K562 (cell line): ENCODE results near the gene CCL5. TPM values are rescaled to one million over a fixed set of nuclear protein-coding genes. Genes with fewer than 3 reads are reported as not detected.

Source experiments
- ATAC-seq: fragments of 200-7000 bp; cut with Tn5 transposase; 3 replicates; pipeline ENCODE4 v1.9.1; 2020; ENCODE audit warnings: moderate library complexity
- BruUV-seq: library from RNA; stranded (reverse); fragments of 400-500 nt; replicated peaks from 2 replicates; lab custom pipeline; 2021; lab: Mats Ljungman, UMichigan
- CTCF ChIA-PET: fragments of 300-600 bp; formaldehyde crosslinking; extraction: SDS; loops from one replicate; lab custom pipeline; 2021; ENCODE audit warnings: low intra/inter-chr PET ratio; lab: Yijun Ruan, JAX
- POLR2A ChIA-PET: fragments of 300-600, 350-650 bp; sonication (Branson Sonifier 250); formaldehyde crosslinking; extraction: SDS; loops from one replicate; lab custom pipeline; 2021; ENCODE audit warnings: antibody characterized with exemption, inconsistent platforms; lab: Yijun Ruan, JAX
- DNase-seq, 4 experiments: peaks; one replicate each; pipeline versions ENCODE4 v3.0.0 to v3.0.0-alpha.2; 2011 to 2018; ENCODE audit warnings: low spot score in 3 of 4, mixed read lengths in 3 of 4; ENCODE audit errors: extremely low read depth in 1 of 4
- FAIRE-seq: peaks from 2 replicates; lab custom pipeline; 2011; peaks lifted over from hg19 to GRCh38; lab: Jason Lieb, UNC
- H2AFZ ChIP-seq: 2 replicates; pipeline ENCODE4 v1.6.0; 2011; ENCODE audit warnings: low read depth, low read length, control low read depth, inconsistent platforms
- H3K27ac ChIP-seq: fragments of 200-600 bp; 3 replicates; pipeline ENCODE4 v1.8.0; 2011; ENCODE audit warnings: low read depth, mild to moderate bottlenecking, control low read depth, inconsistent platforms, low read length, moderate library complexity, mixed read lengths; ENCODE audit errors: extremely low read depth
- H3K27me3 ChIP-seq, 2 experiments: fragments of 300-600 bp in 1 of 2; 2 replicates in 1 of 2; 3 replicates in 1 of 2; pipeline versions ENCODE4 v1.6.0 to v1.8.0; 2011; ENCODE audit warnings: inconsistent platforms in 2 of 2, low read length in 2 of 2, mild to moderate bottlenecking in 1 of 2, mixed read lengths in 1 of 2, moderate library complexity in 1 of 2; ENCODE audit not compliant: control insufficient read depth in 2 of 2, insufficient read depth in 2 of 2
- H3K36me3 ChIP-seq: fragments of 300-600 bp; 3 replicates; pipeline ENCODE4 v1.8.0; 2011; ENCODE audit warnings: mild to moderate bottlenecking, low read length, inconsistent platforms; ENCODE audit not compliant: control insufficient read depth, insufficient read depth
- H3K4me1 ChIP-seq, 2 experiments: fragments of 200-600 bp in 1 of 2; replicated peaks in 1 of 2; 2 replicates in 1 of 2; 3 replicates in 1 of 2; pipeline versions ENCODE4 v1.5.1 to v1.8.0; 2011; ENCODE audit warnings: inconsistent platforms in 2 of 2, low read length in 2 of 2, mild to moderate bottlenecking in 1 of 2, mixed read lengths in 1 of 2, moderate library complexity in 1 of 2; ENCODE audit not compliant: control insufficient read depth in 2 of 2, insufficient read depth in 2 of 2
- H3K4me2 ChIP-seq: 2 replicates; pipeline ENCODE4 v1.6.1; 2011; ENCODE audit warnings: low read length, control low read depth, inconsistent platforms, mixed read lengths; ENCODE audit not compliant: insufficient read depth
- H3K4me3 ChIP-seq: fragments of 200-600 bp; sonication (generic), shearing (Covaris generic); 2 replicates; pipeline ENCODE4 v1.5.1; 2016; ENCODE audit warnings: control low read depth, inconsistent platforms
- H3K79me2 ChIP-seq: fragments of 200-600 bp; 3 replicates; pipeline ENCODE4 v1.8.0; 2011; ENCODE audit warnings: low read length, inconsistent platforms; ENCODE audit not compliant: control insufficient read depth, insufficient read depth
- H3K9ac ChIP-seq, 2 experiments: 2 replicates each; pipeline versions ENCODE4 v1.6.0 to v1.6.1; 2011; ENCODE audit warnings: low read depth in 2 of 2, low read length in 2 of 2, control low read depth in 1 of 2, inconsistent platforms in 1 of 2, mild to moderate bottlenecking in 1 of 2, mixed read lengths in 1 of 2; ENCODE audit not compliant: insufficient read depth in 1 of 2
- H3K9me1 ChIP-seq: one replicate; pipeline ENCODE4 v1.6.0; 2011; ENCODE audit warnings: inconsistent platforms, mild to moderate bottlenecking, low read length, moderate library complexity; ENCODE audit not compliant: control insufficient read depth, insufficient read depth
- H3K9me3 ChIP-seq: replicated peaks from 2 replicates; pipeline ENCODE4 v1.5.1; 2011; ENCODE audit warnings: low read depth, low read length, inconsistent platforms; ENCODE audit not compliant: control insufficient read depth, insufficient read depth
- H4K20me1 ChIP-seq: replicated peaks from 2 replicates; pipeline ENCODE4 v1.6.1; 2011; ENCODE audit warnings: low read length, inconsistent platforms, mixed read lengths; ENCODE audit not compliant: control insufficient read depth, insufficient read depth
- C11orf30 ChIP-seq: fragments of 450-650 bp; IDR thresholded peaks from 2 replicates; pipeline ENCODE4 v1.6.1; 2016; ENCODE audit warnings: low read depth, mild to moderate bottlenecking
- CBX5 ChIP-seq: IDR thresholded peaks from 2 replicates; pipeline ENCODE4 v1.6.1; 2014; ENCODE audit warnings: low read depth, borderline replicate concordance
- CEBPB ChIP-seq: fragments of 450-650 bp; IDR thresholded peaks from 2 replicates; pipeline ENCODE4 v1.6.1; 2016; ENCODE audit warnings: missing genetic modification characterization, missing compliant biosample characterization
- CEBPG ChIP-seq, 3 experiments: fragments of 200-800 bp in 1 of 3; sonication (Bioruptor generic) in 1 of 3; sonication (generic) in 1 of 3; formaldehyde crosslinking in 1 of 3; IDR thresholded peaks in 2 of 3; conservative IDR thresholded peaks in 1 of 3; 2 replicates each; pipeline versions ENCODE4 v1.6.1 to v1.8.0; 2016 to 2022; ENCODE audit warnings: missing compliant biosample characterization in 2 of 3, missing genetic modification characterization in 2 of 3, mild to moderate bottlenecking in 1 of 3, missing genetic modification reagents in 1 of 3
- ELF4 ChIP-seq: fragments of 450-650 bp; formaldehyde crosslinking; IDR thresholded peaks from 2 replicates; pipeline ENCODE4 v1.4.0; 2022; ENCODE audit warnings: missing genetic modification characterization
- HDAC8 ChIP-seq: fragments of 450-650 bp; IDR thresholded peaks from 2 replicates; pipeline ENCODE4 v1.6.1; 2016; ENCODE audit warnings: mild to moderate bottlenecking, missing genetic modification characterization, moderate library complexity, missing compliant biosample characterization
- L3MBTL2 ChIP-seq: fragments of 450-650 bp; IDR thresholded peaks from 2 replicates; pipeline ENCODE4 v1.6.1; 2016; ENCODE audit warnings: mild to moderate bottlenecking, moderate library complexity
- RFX1 ChIP-seq: fragments of 450-650 bp; IDR thresholded peaks from 2 replicates; pipeline ENCODE4 v1.6.1; 2016; ENCODE audit warnings: mild to moderate bottlenecking, moderate library complexity
- SREBF2 ChIP-seq: sonication (generic); formaldehyde crosslinking; IDR thresholded peaks from 2 replicates; pipeline ENCODE4 v1.4.0; 2020; ENCODE audit warnings: mild to moderate bottlenecking, missing genetic modification reagents
- SRSF9 ChIP-seq: fragments of 200-400 bp; formaldehyde crosslinking; IDR thresholded peaks from 2 replicates; pipeline ENCODE4 v1.6.1; 2017; ENCODE audit warnings: low read depth, low read length, borderline replicate concordance
- TRIM24 ChIP-seq, 2 experiments: fragments of 450-650 bp; IDR thresholded peaks; 2 replicates each; pipeline ENCODE4 v1.6.1; 2016
- ZSCAN32 ChIP-seq: fragments of 450-650 bp; formaldehyde crosslinking; IDR thresholded peaks from 2 replicates; pipeline ENCODE4 v1.4.0; 2020; ENCODE audit warnings: mild to moderate bottlenecking, moderate library complexity
- WGBS: fragments of 100-300 bp; shearing (Covaris generic); methylation state at CpG from one replicate; pipeline ENCODE4 v1.1.6; 2016; ENCODE audit warnings: low coverage, mixed read lengths; ENCODE audit not compliant: insufficient coverage; ENCODE audit errors: missing lambda C conversion rate; 5-methylcytosine and 5-hydroxymethylcytosine counted together
- in situ Hi-C: fragments of 300-500 bp; cut with MboI; formaldehyde crosslinking; loops from 4 replicates; pipeline ENCODE4 v1.15.0; 2018; ENCODE audit warnings: inconsistent platforms, mixed read lengths
- intact Hi-C: fragments of 100-400 bp; cut with micrococcal nuclease; formaldehyde crosslinking; loops from 2 replicates; pipeline ENCODE4 v1.14.2; 2022
- polyA plus RNA-seq, 8 experiments: library from polyadenylated mRNA; depleted of rRNA in 4 of 8; stranded (reverse) in 5 of 8; unstranded in 3 of 8; fragments of >200 nt; fragmentation: Nextera tagmentation in 2 of 8; fragmentation: Illumina TruSeq in 1 of 8; extraction: Ambion mirVana in 2 of 8; extraction: Trizol in 1 of 8; gene quantifications; 2 replicates each; pipeline versions ENCODE4 v1.2.1 to v1.2.3, GENCODE V29; 2011 to 2014; ENCODE audit warnings: inconsistent platforms in 1 of 8, missing spikeins in 1 of 8
- total RNA-seq, 7 experiments: library from RNA; depleted of rRNA in 6 of 7; stranded (reverse); fragments of >200 nt in 6 of 7; fragmentation: Illumina TruSeq in 2 of 7; extraction: Trizol in 2 of 7; gene quantifications; 2 replicates each; pipeline versions ENCODE4 v1.2.1 to v1.2.3, GENCODE V29; 2011 to 2021; ENCODE audit warnings: low replicate concordance in 1 of 7
- TF ChIP-seq, protein P1 (sequence below): sonication (generic); formaldehyde crosslinking; IDR thresholded peaks from 2 replicates; pipeline ENCODE4 v1.8.0; 2023; ENCODE audit warnings: mild to moderate bottlenecking, missing genetic modification reagents
- TF ChIP-seq, protein P2 (sequence below): fragments of 250-450 bp; sonication (Bioruptor Pico); IDR thresholded peaks from 2 replicates; pipeline ENCODE4 v1.9.0; 2021; ENCODE audit warnings: mild to moderate bottlenecking
- TF ChIP-seq, protein P3 (sequence below): fragments of 250-450 bp; sonication (Bioruptor Pico); IDR thresholded peaks from 2 replicates; pipeline ENCODE4 v1.4.0; 2020; ENCODE audit warnings: borderline replicate concordance
- TF ChIP-seq, protein P4 (sequence below): sonication (generic); IDR thresholded peaks from 2 replicates; pipeline ENCODE4 v1.6.1; 2016

CCL5 gene
- total and polyA plus RNA-seq, 9 of the 15 experiments (the other 6 are each of a cell fraction or from before 2014, with no cell fraction given): 0.18 to 0.59 (median 0.45) TPM; not detected in 1

DNA sequence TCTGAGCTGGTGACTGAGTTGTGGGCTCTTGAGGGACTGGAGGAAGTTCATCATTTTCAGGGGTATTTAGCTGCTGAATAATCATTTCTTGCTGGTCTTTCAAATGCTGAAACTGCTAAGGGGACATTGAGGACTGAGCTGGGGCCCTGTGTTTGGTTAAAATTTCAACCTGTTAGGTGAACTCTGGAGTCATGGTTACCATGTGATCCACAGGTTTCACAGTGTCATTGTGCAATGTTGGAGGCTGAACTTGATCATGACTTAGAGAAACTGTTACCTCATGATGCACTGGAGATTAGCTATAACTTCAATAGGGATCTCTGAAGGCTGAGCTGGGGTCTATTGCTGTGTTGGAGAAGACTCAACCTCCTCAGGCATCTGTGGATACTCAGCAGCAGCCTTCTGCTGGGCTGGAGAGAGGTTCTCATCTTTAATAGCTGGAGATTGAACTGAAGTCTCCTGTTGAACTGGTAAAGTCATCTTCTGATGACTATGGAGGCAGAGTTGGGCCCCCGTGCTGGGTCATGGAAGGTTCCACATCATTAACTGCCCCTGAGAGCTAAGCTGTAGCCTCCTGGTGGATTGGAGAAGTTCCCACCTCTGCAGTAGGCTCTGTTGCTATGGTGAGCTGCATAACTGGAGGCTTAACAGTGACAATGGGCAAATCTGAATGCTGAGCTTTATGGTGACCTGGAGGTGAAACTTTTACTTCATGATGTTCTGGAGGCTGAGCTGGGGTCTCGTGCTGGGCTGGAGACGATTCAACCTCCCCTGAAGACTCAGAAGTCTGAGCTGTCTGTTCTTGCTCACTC, 35.2 kb upstream of the CCL5 start:
- POLR2A ChIA-PET: interaction anchor here (0.6 to 3.5 kb wide), 8 partner anchors 9 to 44 kb away, joined by 3 to 22 read pairs (median 6); partner anchors contain the start of gene RDM1
- in situ Hi-C loops (no loop called here), intact Hi-C loops (loop anchor here (5.0 kb wide), 1 partner anchor 58 kb away; no protein-coding TSS in a partner anchor)
- Histone ChIP-seq H3K9me3 (no peaks in the 10 kb centered on the region), H3K27me3 (no peaks in the 10 kb centered on the region), H3K9ac (no peak overlapping the region), H2AFZ (no peak overlapping the region), H3K9me1 (no peaks in the 10 kb centered on the region), H4K20me1 (no peaks in the 10 kb centered on the region), H3K36me3 (no peaks in the 10 kb centered on the region), H3K27ac (no peak overlapping the region), H3K4me1 (peaks cover 35 to 71% of the 10 kb centered on the region in 2 experiments), H3K4me2 (0 out of 2 replicates have a peak overlapping the region, but pooled peaks have one; percentile 22), H3K4me3 (no peak overlapping the region), H3K79me2 (no peaks in the 10 kb centered on the region)
- BruUV-seq: no TSS peak
- DNase-seq (no peak), FAIRE-seq (no peak), ATAC-seq (peak; percentile 12; the same call in 2 of the 3 replicates)
- CTCF ChIA-PET: no interaction called here
- WGBS: 3% methylated on average over 3 of the region's 3 CpGs
- TF ChIP-seq, protein P1, sequence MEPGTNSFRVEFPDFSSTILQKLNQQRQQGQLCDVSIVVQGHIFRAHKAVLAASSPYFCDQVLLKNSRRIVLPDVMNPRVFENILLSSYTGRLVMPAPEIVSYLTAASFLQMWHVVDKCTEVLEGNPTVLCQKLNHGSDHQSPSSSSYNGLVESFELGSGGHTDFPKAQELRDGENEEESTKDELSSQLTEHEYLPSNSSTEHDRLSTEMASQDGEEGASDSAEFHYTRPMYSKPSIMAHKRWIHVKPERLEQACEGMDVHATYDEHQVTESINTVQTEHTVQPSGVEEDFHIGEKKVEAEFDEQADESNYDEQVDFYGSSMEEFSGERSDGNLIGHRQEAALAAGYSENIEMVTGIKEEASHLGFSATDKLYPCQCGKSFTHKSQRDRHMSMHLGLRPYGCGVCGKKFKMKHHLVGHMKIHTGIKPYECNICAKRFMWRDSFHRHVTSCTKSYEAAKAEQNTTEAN (CRISPR knock-in tag): no peak
- no peak for TF ChIP-seq SRSF9
- TF ChIP-seq, protein P2, sequence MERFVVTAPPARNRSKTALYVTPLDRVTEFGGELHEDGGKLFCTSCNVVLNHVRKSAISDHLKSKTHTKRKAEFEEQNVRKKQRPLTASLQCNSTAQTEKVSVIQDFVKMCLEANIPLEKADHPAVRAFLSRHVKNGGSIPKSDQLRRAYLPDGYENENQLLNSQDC (CRISPR knock-in tag): no peak
- TF ChIP-seq, protein P3, sequence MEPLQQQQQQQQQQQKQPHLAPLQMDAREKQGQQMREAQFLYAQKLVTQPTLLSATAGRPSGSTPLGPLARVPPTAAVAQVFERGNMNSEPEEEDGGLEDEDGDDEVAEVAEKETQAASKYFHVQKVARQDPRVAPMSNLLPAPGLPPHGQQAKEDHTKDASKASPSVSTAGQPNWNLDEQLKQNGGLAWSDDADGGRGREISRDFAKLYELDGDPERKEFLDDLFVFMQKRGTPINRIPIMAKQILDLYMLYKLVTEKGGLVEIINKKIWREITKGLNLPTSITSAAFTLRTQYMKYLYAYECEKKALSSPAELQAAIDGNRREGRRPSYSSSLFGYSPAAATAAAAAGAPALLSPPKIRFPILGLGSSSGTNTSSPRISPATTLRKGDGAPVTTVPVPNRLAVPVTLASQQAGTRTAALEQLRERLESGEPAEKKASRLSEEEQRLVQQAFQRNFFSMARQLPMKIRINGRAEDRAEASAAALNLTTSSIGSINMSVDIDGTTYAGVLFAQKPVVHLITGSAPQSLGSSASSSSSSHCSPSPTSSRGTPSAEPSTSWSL (CRISPR knock-in tag): no peak
- 0 out of 2 replicates have a peak, but pooled peaks have one; percentile 12 for TF ChIP-seq L3MBTL2
- TF ChIP-seq CEBPG (CRISPR knock-in tag; IDR thresholded peaks at IDR 0.05): no peak
- peak; percentile 19 to 36; a peak in 1 of 4 replicates for TF ChIP-seq CEBPG (tag; conservative IDR thresholded peaks at IDR 0.05 in 1 of 2, IDR thresholded peaks at IDR 0.05 in 1 of 2)
- TF ChIP-seq ZSCAN32 (CRISPR knock-in tag): no peak
- TF ChIP-seq ELF4: no peak
- TF ChIP-seq CEBPB (tag): peak; percentile 89
- TF ChIP-seq C11orf30: peak; percentile 5; the same call in 1 of the 2 replicates
- TF ChIP-seq HDAC8 (tag): no peak
- TF ChIP-seq, protein P4, sequence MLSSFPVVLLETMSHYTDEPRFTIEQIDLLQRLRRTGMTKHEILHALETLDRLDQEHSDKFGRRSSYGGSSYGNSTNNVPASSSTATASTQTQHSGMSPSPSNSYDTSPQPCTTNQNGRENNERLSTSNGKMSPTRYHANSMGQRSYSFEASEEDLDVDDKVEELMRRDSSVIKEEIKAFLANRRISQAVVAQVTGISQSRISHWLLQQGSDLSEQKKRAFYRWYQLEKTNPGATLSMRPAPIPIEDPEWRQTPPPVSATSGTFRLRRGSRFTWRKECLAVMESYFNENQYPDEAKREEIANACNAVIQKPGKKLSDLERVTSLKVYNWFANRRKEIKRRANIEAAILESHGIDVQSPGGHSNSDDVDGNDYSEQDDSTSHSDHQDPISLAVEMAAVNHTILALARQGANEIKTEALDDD: peak; percentile 52; the same call in 1 of the 2 replicates
- TF ChIP-seq SREBF2: no peak
- TF ChIP-seq CBX5: no peak
- TF ChIP-seq RFX1: peak; percentile 72
- TF ChIP-seq TRIM24 (IDR thresholded peaks at IDR 0.05): 0 out of 4 replicates have a peak, but pooled peaks of 1 of the 2 experiments have one; percentile 18
